ENCODE data around the gene SUGP1.

SUGP1 gene

DNA sequence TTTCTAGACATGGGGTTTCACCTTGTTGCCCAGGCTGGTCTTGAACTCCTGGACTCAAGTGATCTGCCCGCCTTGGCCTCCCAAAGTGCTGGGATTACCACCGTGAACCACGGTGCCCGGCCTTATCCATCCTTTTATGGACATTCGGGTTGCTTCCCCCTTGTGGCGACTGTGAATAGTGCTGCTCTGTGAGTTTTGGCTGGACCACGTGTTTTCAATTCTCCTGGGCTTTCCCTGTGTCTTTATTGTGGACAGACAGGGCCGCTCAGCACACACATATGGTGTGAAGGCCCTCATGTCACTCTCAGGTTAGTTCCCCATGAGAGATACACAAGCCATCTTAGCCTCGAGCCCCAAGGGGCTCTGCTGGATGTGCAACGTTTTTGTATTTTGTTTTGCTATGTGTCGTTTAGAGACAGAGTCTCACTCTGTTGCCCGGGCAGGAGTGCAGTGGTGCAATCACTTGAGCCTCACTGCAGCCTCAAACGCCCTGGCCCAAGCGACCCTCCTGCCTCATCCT is 40.8 kb upstream of the SUGP1 start:
- Histone ChIP-seq H3K9me3 (no peaks in the 10 kb centered on the region), H3K27ac (peak overlapping the region; percentile 51), H3K4me3 (ENCODE audit: low read depth in 1 of 2, low read length in 1 of 2) (no peak overlapping the region), H3K36me3 (peaks cover 30% of the 10 kb centered on the region), H3K4me1 (ENCODE audit: control insufficient read depth in 1 of 2, insufficient read depth in 1 of 2, low read depth in 1 of 2, low read length in 1 of 2) (peaks cover 17 to 19% of the 10 kb centered on the region in 2 experiments), H3K27me3 (no peaks in the 10 kb centered on the region)
- TF ChIP-seq, protein P1, sequence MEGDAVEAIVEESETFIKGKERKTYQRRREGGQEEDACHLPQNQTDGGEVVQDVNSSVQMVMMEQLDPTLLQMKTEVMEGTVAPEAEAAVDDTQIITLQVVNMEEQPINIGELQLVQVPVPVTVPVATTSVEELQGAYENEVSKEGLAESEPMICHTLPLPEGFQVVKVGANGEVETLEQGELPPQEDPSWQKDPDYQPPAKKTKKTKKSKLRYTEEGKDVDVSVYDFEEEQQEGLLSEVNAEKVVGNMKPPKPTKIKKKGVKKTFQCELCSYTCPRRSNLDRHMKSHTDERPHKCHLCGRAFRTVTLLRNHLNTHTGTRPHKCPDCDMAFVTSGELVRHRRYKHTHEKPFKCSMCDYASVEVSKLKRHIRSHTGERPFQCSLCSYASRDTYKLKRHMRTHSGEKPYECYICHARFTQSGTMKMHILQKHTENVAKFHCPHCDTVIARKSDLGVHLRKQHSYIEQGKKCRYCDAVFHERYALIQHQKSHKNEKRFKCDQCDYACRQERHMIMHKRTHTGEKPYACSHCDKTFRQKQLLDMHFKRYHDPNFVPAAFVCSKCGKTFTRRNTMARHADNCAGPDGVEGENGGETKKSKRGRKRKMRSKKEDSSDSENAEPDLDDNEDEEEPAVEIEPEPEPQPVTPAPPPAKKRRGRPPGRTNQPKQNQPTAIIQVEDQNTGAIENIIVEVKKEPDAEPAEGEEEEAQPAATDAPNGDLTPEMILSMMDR (IDR thresholded peaks at IDR 0.05), result peak; percentile 88

DNA sequence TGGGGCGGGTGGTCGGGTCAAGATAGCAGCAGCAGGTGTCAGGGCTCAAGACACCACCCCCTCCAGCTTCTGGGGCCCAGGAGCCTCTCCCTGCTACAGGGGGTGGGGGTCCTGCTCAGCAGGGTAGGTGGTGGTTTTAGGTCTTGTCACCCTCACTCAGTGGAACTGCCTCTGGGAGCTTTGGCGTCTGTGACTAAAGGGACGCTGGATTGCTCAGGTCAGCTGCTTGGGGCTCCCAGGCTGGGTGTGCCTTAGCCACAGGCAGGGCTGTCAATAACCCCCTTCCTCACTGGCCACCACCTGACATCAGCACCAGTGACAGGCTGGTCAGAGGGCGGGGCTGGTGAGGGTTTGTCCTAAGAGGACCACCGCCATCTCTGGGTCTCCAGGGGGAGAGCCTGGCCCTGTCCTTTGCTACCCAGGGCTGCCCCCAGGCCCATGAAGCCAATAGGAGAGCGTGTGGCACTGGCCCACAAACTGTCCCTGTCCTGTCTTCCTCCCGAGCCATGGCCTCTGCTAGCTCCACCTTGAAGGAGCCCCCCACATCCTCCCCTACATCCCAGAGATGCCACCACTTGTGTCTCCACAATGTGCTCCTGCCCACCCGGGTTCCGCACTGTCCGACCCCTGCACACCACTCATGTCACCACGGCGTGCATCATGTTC is 36.7 kb upstream of the SUGP1 start:
- peaks cover 71% of the 10 kb centered on the region for H3K36me3 ChIP-seq

DNA sequence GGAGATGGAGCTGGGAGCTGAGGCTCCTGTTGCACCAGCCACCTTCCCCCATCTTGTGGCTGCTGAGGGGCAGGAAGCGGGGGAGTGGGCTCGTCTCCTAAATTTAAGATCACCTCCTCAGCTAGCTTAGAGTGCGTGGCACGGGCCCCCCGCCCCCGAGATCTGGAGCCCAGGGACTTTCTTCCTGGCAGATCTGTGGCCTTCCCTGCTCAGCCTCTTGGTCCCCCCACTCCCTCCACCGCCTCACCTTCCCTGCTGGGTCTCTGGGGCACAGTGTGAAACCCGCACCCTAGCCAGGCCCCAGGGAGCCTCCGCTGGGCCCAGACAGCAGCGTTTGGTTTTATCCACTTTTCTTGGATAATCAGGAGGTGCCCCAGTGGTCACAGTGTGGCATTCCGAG is 36.2 kb upstream of the SUGP1 start:
- TF ChIP-seq, protein P1 (IDR thresholded peaks at IDR 0.05), result no peak
- H3K4me1 ChIP-seq (ENCODE audit: control insufficient read depth in 1 of 2, insufficient read depth in 1 of 2, low read depth in 1 of 2, low read length in 1 of 2), result peaks cover 5 to 7% of the 10 kb centered on the region in 2 experiments
- peak overlapping the region; percentile 15 for H3K27ac ChIP-seq

More for the DNA sequence above, 36.7 kb upstream of the SUGP1 start:
- peak overlapping the region; percentile 15 for H3K27ac ChIP-seq
- TF ChIP-seq, protein P1 (IDR thresholded peaks at IDR 0.05), result no peak
- H3K4me1 ChIP-seq (ENCODE audit: control insufficient read depth in 1 of 2, insufficient read depth in 1 of 2, low read depth in 1 of 2, low read length in 1 of 2), result peaks cover 5 to 7% of the 10 kb centered on the region in 2 experiments
- no peaks in the 10 kb centered on the region for H3K27me3 ChIP-seq
- no peaks in the 10 kb centered on the region for H3K9me3 ChIP-seq
- H3K4me3 ChIP-seq (ENCODE audit: low read depth in 1 of 2, low read length in 1 of 2), result no peak overlapping the region

GRCh38 chr19:19355606-19356139 is 35.4 kb upstream of the SUGP1 start:
- TF ChIP-seq, protein P1 (IDR thresholded peaks at IDR 0.05), result no peak
- Histone ChIP-seq H3K9me3 (no peaks in the 10 kb centered on the region), H3K27me3 (no peaks in the 10 kb centered on the region), H3K27ac (no peak overlapping the region), H3K4me1 (ENCODE audit: control insufficient read depth in 1 of 2, insufficient read depth in 1 of 2, low read depth in 1 of 2, low read length in 1 of 2) (no peaks in the 10 kb centered on the region), H3K36me3 (peaks cover 84% of the 10 kb centered on the region), H3K4me3 (ENCODE audit: low read depth in 1 of 2, low read length in 1 of 2) (no peak overlapping the region)

More for the DNA sequence above, 36.2 kb upstream of the SUGP1 start:
- Histone ChIP-seq H3K36me3 (peaks cover 76% of the 10 kb centered on the region), H3K4me3 (ENCODE audit: low read depth in 1 of 2, low read length in 1 of 2) (no peak overlapping the region), H3K9me3 (no peaks in the 10 kb centered on the region), H3K27me3 (no peaks in the 10 kb centered on the region)

DNA sequence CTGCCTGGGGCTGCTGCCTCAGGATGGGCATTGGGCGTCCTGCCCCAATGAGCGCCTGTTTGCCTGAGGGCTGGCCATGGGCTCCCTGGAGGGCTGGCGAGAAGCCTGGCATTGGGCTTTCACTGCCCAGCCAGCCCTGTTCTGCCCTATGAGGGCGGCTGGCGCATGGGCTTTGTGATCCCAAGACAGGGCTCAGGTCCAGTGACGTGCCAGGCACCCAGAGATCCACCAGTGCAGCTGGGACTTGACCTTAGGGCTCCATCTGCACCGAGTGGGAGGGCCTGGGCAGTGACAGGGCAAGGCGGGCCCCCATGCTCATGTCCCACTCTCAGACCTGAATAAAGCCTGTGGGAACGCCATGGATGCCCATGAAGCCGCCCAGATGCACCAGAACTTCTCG is 34.6 kb upstream of the SUGP1 start:
- no peaks in the 10 kb centered on the region for H3K9me3 ChIP-seq
- TF ChIP-seq, protein P1 (IDR thresholded peaks at IDR 0.05), result no peak
- H3K27me3 ChIP-seq, result no peaks in the 10 kb centered on the region
- H3K4me1 ChIP-seq (ENCODE audit: control insufficient read depth in 1 of 2, insufficient read depth in 1 of 2, low read depth in 1 of 2, low read length in 1 of 2), result no peaks in the 10 kb centered on the region
- H3K36me3 ChIP-seq, result peaks cover 91% of the 10 kb centered on the region
- H3K27ac ChIP-seq, result no peak overlapping the region
- no peak overlapping the region for H3K4me3 ChIP-seq (ENCODE audit: low read depth in 1 of 2, low read length in 1 of 2)
